ENCODE results near the gene NHLRC1.

The NHLRC1 gene

DNA sequence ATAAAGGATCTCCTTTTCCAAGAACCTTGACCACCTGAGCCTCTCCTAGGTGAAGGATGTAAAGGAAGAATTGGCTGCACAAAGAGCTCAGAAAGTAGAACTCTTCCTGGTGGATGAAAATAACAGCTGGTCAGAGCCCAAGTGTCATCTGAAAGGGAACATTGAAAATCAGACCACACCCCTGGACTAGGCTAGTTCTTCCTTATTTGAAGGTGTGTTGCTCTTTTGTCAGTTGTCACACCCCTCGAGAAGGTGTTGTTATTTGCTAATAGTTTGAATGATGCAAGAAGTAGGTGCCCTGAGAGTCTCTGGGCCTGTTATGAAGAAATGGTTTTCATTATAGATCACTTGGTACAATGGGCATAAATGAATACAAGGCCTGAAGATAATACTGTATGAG is 31.1 kb downstream of the NHLRC1 start:
- H3K4me3 ChIP-seq (ENCODE audit: insufficient read depth, low read depth, low read length, poor library complexity, severe bottlenecking), result no peak overlapping the region
- H3K4me1 ChIP-seq (ENCODE audit: control insufficient read depth, insufficient read depth, low read length, poor library complexity, severe bottlenecking), result no peaks in the 10 kb centered on the region
- H3K9me3 ChIP-seq (ENCODE audit: control insufficient read depth, low read length), result no peaks in the 10 kb centered on the region
- no peak overlapping the region for H3K27ac ChIP-seq (ENCODE audit: insufficient read depth, low read length, poor library complexity, severe bottlenecking)
- no peaks in the 10 kb centered on the region for H3K27me3 ChIP-seq (replicated peaks; ENCODE audit: control insufficient read depth, insufficient read depth, low read length, poor library complexity, severe bottlenecking)
- DNase-seq, result no peak
- no peaks in the 10 kb centered on the region for H3K36me3 ChIP-seq (ENCODE audit: control insufficient read depth, insufficient read depth, low read length)

- H3K9me3 ChIP-seq (ENCODE audit: control insufficient read depth, low read length), result no peaks in the 10 kb centered on the region
- no peaks in the 10 kb centered on the region for H3K4me1 ChIP-seq (ENCODE audit: control insufficient read depth, insufficient read depth, low read length, poor library complexity, severe bottlenecking)
- no peak overlapping the region for H3K27ac ChIP-seq (ENCODE audit: insufficient read depth, low read length, poor library complexity, severe bottlenecking)
- H3K4me3 ChIP-seq (ENCODE audit: insufficient read depth, low read depth, low read length, poor library complexity, severe bottlenecking), result no peak overlapping the region
- H3K36me3 ChIP-seq (ENCODE audit: control insufficient read depth, insufficient read depth, low read length), result no peaks in the 10 kb centered on the region
- DNase-seq, result no peak
- no peaks in the 10 kb centered on the region for H3K27me3 ChIP-seq (replicated peaks; ENCODE audit: control insufficient read depth, insufficient read depth, low read length, poor library complexity, severe bottlenecking)
Measured at GRCh38 chr6:18090349-18090786, 32.1 kb downstream of the NHLRC1 start.

DNA sequence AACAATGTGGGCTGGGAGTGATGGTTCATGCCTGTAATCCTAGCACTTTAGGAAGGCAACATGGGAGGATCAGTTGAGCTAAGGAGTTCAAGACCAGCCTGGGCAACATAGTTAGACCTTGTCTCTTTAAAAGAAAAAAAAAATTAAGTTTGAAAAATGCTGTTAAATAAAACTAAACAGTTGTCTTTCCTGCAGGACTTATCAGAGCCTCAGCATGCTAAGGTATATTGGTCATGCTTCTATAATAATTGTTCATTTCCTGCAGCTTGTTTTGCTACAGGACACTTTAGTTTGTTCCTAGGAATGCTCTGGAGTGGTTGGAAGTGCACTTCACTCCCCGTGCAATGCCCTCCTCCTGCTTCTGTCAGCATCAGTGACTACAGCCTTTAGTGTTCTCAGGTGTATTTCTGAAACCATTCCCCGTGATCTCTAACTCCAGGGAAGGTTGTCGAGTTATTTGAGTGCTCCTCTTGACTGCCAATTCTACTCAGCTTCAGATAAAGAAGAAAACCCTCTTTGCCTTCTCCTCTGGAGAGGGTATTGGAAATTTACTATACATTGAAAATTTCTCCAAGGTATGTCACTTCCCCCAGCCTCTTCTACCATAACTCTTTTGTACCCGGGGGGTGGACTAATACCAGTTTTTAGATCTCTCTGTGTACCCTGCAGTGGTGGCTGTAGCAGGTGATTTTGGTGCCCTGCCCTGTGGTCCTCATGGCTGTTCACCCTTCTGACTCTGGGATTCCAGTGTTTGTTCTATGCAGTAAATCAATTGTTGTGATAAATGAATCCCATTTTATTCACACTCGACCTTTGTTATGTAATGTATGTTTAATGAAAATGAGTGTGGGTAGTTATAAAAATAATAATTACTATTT is 33.8 kb downstream of the NHLRC1 start:
- no peaks in the 10 kb centered on the region for H3K9me3 ChIP-seq (ENCODE audit: control insufficient read depth, low read length)
- H3K4me1 ChIP-seq (ENCODE audit: control insufficient read depth, insufficient read depth, low read length, poor library complexity, severe bottlenecking), result no peaks in the 10 kb centered on the region
- H3K27ac ChIP-seq (ENCODE audit: insufficient read depth, low read length, poor library complexity, severe bottlenecking), result no peak overlapping the region
- no peaks in the 10 kb centered on the region for H3K36me3 ChIP-seq (ENCODE audit: control insufficient read depth, insufficient read depth, low read length)
- H3K27me3 ChIP-seq (replicated peaks; ENCODE audit: control insufficient read depth, insufficient read depth, low read length, poor library complexity, severe bottlenecking), result no peaks in the 10 kb centered on the region
- no peak for DNase-seq
- no peak overlapping the region for H3K4me3 ChIP-seq (ENCODE audit: insufficient read depth, low read depth, low read length, poor library complexity, severe bottlenecking)

GRCh38 chr6:18087396-18088165 is 34.9 kb downstream of the NHLRC1 start:
- Histone ChIP-seq H3K27me3 (replicated peaks; ENCODE audit: control insufficient read depth, insufficient read depth, low read length, poor library complexity, severe bottlenecking) (no peaks in the 10 kb centered on the region), H3K4me1 (ENCODE audit: control insufficient read depth, insufficient read depth, low read length, poor library complexity, severe bottlenecking) (no peaks in the 10 kb centered on the region), H3K9me3 (ENCODE audit: control insufficient read depth, low read length) (no peaks in the 10 kb centered on the region), H3K27ac (ENCODE audit: insufficient read depth, low read length, poor library complexity, severe bottlenecking) (no peak overlapping the region), H3K4me3 (ENCODE audit: insufficient read depth, low read depth, low read length, poor library complexity, severe bottlenecking) (no peak overlapping the region), H3K36me3 (ENCODE audit: control insufficient read depth, insufficient read depth, low read length) (no peaks in the 10 kb centered on the region)
- DNase-seq, result no peak

DNA sequence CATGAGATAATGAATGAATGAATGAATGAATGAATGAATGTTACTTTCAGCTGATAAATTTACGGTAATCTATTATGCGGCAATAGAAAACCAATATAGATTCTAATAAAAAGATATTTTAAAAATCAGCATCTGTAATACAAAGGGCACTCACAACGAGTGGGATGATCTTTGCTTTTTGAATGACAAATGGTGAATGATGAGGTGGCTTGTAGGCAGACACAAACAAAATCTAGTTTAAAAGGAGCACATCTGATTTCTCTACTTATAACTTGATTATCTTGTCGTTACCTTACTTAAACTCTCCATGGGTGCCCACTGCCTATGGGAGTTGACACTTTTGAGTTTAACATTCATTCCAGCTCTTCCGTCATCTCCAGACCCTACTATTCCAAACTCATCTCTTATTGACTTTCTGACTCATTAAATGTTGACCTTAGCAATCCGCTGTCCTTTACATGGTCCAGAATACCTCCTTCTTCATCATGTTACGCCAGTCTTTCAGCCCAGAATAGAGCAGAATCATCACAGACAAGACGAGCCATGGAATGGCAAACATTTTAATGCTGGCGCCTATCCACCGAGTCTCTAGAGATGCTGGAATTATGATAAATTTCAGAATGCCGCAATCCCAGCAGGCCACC is 41.3 kb downstream of the NHLRC1 start:
- no peak overlapping the region for H3K27ac ChIP-seq (ENCODE audit: insufficient read depth, low read length, poor library complexity, severe bottlenecking)
- H3K9me3 ChIP-seq (ENCODE audit: control insufficient read depth, low read length), result no peaks in the 10 kb centered on the region
- no peaks in the 10 kb centered on the region for H3K36me3 ChIP-seq (ENCODE audit: control insufficient read depth, insufficient read depth, low read length)
- DNase-seq, result no peak
- no peaks in the 10 kb centered on the region for H3K4me1 ChIP-seq (ENCODE audit: control insufficient read depth, insufficient read depth, low read length, poor library complexity, severe bottlenecking)
- H3K27me3 ChIP-seq (replicated peaks; ENCODE audit: control insufficient read depth, insufficient read depth, low read length, poor library complexity, severe bottlenecking), result no peaks in the 10 kb centered on the region
- no peak overlapping the region for H3K4me3 ChIP-seq (ENCODE audit: insufficient read depth, low read depth, low read length, poor library complexity, severe bottlenecking)

GRCh38 chr6:18080544-18080943 is 41.9 kb downstream of the NHLRC1 start:
- no peaks in the 10 kb centered on the region for H3K27me3 ChIP-seq (replicated peaks; ENCODE audit: control insufficient read depth, insufficient read depth, low read length, poor library complexity, severe bottlenecking)
- no peaks in the 10 kb centered on the region for H3K4me1 ChIP-seq (ENCODE audit: control insufficient read depth, insufficient read depth, low read length, poor library complexity, severe bottlenecking)
- DNase-seq, result no peak
- no peaks in the 10 kb centered on the region for H3K36me3 ChIP-seq (ENCODE audit: control insufficient read depth, insufficient read depth, low read length)
- H3K9me3 ChIP-seq (ENCODE audit: control insufficient read depth, low read length), result no peaks in the 10 kb centered on the region
- H3K27ac ChIP-seq (ENCODE audit: insufficient read depth, low read length, poor library complexity, severe bottlenecking), result no peak overlapping the region
- no peak overlapping the region for H3K4me3 ChIP-seq (ENCODE audit: insufficient read depth, low read depth, low read length, poor library complexity, severe bottlenecking)

DNA sequence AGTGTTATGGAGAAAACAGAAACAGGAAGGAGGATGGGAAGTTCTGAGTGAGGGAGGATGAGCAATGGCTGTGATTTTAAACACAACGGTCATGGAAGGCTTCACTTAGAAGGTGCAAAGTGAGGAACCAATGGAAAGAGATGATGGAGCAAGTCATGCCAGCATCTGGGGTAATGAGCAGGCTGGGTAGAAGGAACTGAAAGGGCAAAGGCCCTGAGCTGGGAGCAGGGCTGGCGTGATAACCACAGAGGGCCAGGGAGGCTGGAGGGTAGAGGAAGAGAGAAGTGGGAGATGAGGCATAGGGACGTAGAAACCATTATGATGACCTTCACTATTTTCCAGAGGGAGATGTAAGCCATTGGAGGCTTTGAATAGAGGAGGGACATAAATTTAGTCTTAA is 43.6 kb downstream of the NHLRC1 start:
- H3K4me3 ChIP-seq (ENCODE audit: insufficient read depth, low read depth, low read length, poor library complexity, severe bottlenecking), result no peak overlapping the region
- no peaks in the 10 kb centered on the region for H3K4me1 ChIP-seq (ENCODE audit: control insufficient read depth, insufficient read depth, low read length, poor library complexity, severe bottlenecking)
- H3K27ac ChIP-seq (ENCODE audit: insufficient read depth, low read length, poor library complexity, severe bottlenecking), result no peak overlapping the region
- H3K36me3 ChIP-seq (ENCODE audit: control insufficient read depth, insufficient read depth, low read length), result no peaks in the 10 kb centered on the region
- H3K9me3 ChIP-seq (ENCODE audit: control insufficient read depth, low read length), result no peaks in the 10 kb centered on the region
- H3K27me3 ChIP-seq (replicated peaks; ENCODE audit: control insufficient read depth, insufficient read depth, low read length, poor library complexity, severe bottlenecking), result no peaks in the 10 kb centered on the region
- DNase-seq, result no peak

DNA sequence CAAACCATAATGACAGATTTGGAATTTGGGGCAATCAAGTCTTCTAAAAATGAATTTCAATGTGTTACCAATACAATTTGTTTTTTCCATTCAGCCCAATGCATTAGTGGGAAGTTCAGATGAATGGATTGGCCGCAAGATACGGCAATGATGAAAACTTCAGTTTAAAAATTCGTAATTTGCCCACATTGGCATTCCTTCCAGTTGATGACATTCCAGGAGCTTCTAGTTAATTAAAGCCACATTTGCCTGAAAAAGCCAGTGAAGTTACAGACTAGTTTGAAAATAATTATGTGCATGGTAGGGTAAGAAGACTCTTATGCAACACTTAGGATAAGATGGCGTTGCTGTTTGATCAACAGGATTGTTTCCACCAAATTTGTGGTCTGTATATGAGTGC is 46.2 kb downstream of the NHLRC1 start:
- Histone ChIP-seq H3K36me3 (ENCODE audit: control insufficient read depth, insufficient read depth, low read length) (no peaks in the 10 kb centered on the region), H3K27ac (ENCODE audit: insufficient read depth, low read length, poor library complexity, severe bottlenecking) (no peak overlapping the region), H3K4me3 (ENCODE audit: insufficient read depth, low read depth, low read length, poor library complexity, severe bottlenecking) (no peak overlapping the region), H3K9me3 (ENCODE audit: control insufficient read depth, low read length) (no peaks in the 10 kb centered on the region), H3K27me3 (replicated peaks; ENCODE audit: control insufficient read depth, insufficient read depth, low read length, poor library complexity, severe bottlenecking) (no peaks in the 10 kb centered on the region), H3K4me1 (ENCODE audit: control insufficient read depth, insufficient read depth, low read length, poor library complexity, severe bottlenecking) (no peaks in the 10 kb centered on the region)
- no peak for DNase-seq

GRCh38 chr6:18072841-18073240 is 49.6 kb downstream of the NHLRC1 start:
- Histone ChIP-seq H3K27me3 (replicated peaks; ENCODE audit: control insufficient read depth, insufficient read depth, low read length, poor library complexity, severe bottlenecking) (no peaks in the 10 kb centered on the region), H3K4me1 (ENCODE audit: control insufficient read depth, insufficient read depth, low read length, poor library complexity, severe bottlenecking) (no peaks in the 10 kb centered on the region), H3K9me3 (ENCODE audit: control insufficient read depth, low read length) (no peaks in the 10 kb centered on the region), H3K4me3 (ENCODE audit: insufficient read depth, low read depth, low read length, poor library complexity, severe bottlenecking) (no peak overlapping the region), H3K27ac (ENCODE audit: insufficient read depth, low read length, poor library complexity, severe bottlenecking) (no peak overlapping the region), H3K36me3 (ENCODE audit: control insufficient read depth, insufficient read depth, low read length) (no peaks in the 10 kb centered on the region)
- DNase-seq, result no peak

DNA sequence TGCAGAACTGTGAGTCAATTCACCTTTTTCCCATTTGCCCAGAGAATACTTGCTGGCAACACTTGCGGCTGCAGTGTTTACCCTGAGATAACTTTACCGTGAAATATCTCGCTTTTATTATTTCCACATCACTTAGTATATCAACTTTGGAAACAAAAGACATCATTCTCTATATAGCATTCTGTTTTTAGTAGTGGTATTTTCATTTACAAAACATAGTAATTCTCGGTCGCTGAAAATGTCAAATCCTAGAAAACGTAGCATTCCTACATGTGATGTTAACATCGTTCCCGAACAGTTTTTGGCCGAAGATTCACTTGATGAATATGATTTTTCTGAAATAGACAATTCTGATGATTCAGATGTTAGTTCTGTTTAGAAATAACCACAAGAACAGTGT is 52.0 kb downstream of the NHLRC1 start:
- Histone ChIP-seq H3K27ac (ENCODE audit: insufficient read depth, low read length, poor library complexity, severe bottlenecking) (no peak overlapping the region), H3K27me3 (replicated peaks; ENCODE audit: control insufficient read depth, insufficient read depth, low read length, poor library complexity, severe bottlenecking) (no peaks in the 10 kb centered on the region)

More for the DNA sequence above, 52.0 kb downstream of the NHLRC1 start:
- H3K36me3 ChIP-seq (ENCODE audit: control insufficient read depth, insufficient read depth, low read length), result no peaks in the 10 kb centered on the region
- H3K9me3 ChIP-seq (ENCODE audit: control insufficient read depth, low read length), result no peaks in the 10 kb centered on the region
- H3K4me1 ChIP-seq (ENCODE audit: control insufficient read depth, insufficient read depth, low read length, poor library complexity, severe bottlenecking), result no peaks in the 10 kb centered on the region
- no peak overlapping the region for H3K4me3 ChIP-seq (ENCODE audit: insufficient read depth, low read depth, low read length, poor library complexity, severe bottlenecking)
- no peak for DNase-seq

All from effector memory CD4-positive, alpha-beta T cell (primary cell).